ENCODE data around the gene TMPRSS4.

Gene TMPRSS4

DNA sequence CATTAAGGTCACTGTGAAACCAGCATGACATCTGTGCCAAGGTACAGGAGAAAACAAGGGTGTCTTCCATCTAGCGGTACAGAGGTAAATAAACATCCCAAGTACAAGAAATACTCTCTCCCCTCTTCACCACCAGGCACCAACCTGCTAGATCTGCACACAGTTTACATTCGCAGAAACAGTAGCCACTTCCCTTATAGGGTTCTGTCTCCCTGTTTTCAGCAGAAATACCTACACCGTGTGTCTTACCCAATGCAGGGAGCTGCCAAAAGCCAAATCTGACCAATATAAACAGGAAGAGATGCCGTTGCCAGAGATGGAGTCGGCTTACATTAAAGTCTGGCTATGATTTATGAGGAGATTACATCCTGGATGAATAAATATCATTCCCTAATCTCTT lies 74.6 kb downstream of the TMPRSS4 start:
- no peak overlapping the region for H3K4me3 ChIP-seq (ENCODE audit: low read depth, low read length)
- TF ChIP-seq, protein P1, sequence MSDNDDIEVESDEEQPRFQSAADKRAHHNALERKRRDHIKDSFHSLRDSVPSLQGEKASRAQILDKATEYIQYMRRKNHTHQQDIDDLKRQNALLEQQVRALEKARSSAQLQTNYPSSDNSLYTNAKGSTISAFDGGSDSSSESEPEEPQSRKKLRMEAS (IDR thresholded peaks at IDR 0.05; ENCODE audit: low read depth, low read length): no peak
- TF ChIP-seq POLR2A (IDR thresholded peaks at IDR 0.05; ENCODE audit: extremely low read depth, insufficient read length): no peak
- no peak for TF ChIP-seq MYC (IDR thresholded peaks at IDR 0.05; ENCODE audit: low read depth, low read length)
- TF ChIP-seq, protein P2, sequence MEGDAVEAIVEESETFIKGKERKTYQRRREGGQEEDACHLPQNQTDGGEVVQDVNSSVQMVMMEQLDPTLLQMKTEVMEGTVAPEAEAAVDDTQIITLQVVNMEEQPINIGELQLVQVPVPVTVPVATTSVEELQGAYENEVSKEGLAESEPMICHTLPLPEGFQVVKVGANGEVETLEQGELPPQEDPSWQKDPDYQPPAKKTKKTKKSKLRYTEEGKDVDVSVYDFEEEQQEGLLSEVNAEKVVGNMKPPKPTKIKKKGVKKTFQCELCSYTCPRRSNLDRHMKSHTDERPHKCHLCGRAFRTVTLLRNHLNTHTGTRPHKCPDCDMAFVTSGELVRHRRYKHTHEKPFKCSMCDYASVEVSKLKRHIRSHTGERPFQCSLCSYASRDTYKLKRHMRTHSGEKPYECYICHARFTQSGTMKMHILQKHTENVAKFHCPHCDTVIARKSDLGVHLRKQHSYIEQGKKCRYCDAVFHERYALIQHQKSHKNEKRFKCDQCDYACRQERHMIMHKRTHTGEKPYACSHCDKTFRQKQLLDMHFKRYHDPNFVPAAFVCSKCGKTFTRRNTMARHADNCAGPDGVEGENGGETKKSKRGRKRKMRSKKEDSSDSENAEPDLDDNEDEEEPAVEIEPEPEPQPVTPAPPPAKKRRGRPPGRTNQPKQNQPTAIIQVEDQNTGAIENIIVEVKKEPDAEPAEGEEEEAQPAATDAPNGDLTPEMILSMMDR (IDR thresholded peaks at IDR 0.05; ENCODE audit: low read depth, low read length): no peak
- DNase-seq (ENCODE audit: low read depth): no peak

- no peak overlapping the region for H3K4me3 ChIP-seq (ENCODE audit: low read depth, low read length)
- TF ChIP-seq, protein P1 (IDR thresholded peaks at IDR 0.05; ENCODE audit: low read depth, low read length): no peak
- TF ChIP-seq, protein P2 (IDR thresholded peaks at IDR 0.05; ENCODE audit: low read depth, low read length): no peak
- TF ChIP-seq MYC (IDR thresholded peaks at IDR 0.05; ENCODE audit: low read depth, low read length): no peak
- TF ChIP-seq POLR2A (IDR thresholded peaks at IDR 0.05; ENCODE audit: extremely low read depth, insufficient read length): no peak
- DNase-seq (ENCODE audit: low read depth): no peak
Observed at GRCh38 chr11:118152020-118152551, 75.2 kb downstream of the TMPRSS4 start.

DNA sequence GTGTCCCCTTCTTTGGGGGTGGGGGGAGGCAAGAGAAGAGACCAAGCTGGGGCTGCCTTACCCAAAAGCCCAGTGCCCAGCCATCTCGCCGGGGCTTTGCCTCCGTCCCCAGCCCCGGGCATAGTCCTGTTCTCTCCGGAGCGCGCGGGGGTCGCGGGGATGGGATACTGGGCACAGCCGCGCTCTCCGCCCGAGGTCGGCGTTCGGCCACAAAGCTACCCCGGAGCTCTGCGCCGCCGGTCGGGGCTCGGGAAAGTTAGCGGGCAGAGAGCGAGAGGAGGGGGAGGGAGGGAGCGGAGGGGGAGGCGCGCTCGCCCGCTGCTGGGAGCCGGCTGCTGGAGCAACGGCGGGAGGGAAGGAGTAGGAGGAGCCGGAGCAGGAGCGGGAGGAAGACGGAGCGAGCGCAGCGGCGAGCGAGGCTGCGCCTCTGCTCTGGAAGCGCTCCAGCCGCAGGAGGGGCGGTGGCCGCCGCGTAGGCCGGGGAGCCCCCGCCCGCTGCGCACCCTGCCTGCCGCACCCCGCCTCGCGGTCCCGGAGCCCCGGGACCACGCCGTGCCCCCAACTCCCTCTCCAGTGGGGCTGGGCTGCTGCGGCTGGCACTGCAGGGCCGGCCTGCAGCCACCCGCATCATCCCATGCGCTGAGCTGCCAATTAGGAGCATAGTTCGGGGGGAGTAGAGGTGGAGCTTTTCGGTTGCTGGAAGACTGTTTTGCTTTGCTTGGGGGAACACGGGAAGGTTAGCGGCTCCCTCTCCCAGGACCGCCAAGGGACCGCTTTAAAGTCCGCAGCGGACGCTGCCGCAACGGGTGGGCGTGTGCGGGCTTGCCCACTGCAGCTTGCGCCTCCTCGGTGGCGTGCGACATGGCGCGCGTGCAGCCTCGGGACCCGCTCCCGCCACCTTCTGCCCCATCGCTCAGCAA lies 75.9 kb downstream of the TMPRSS4 start, which contains the start of gene SCN4B:
TSS of gene SCN4B (minus strand) at position 272 of the 920 bp plus-strand sequence. CDS start at position 122, 150 bp downstream.
- TF ChIP-seq POLR2A (IDR thresholded peaks at IDR 0.05; ENCODE audit: extremely low read depth, insufficient read length) (no peak), MYC (IDR thresholded peaks at IDR 0.05; ENCODE audit: low read depth, low read length) (no peak)
- TF ChIP-seq, protein P1 (IDR thresholded peaks at IDR 0.05; ENCODE audit: low read depth, low read length): no peak
- TF ChIP-seq, protein P2 (IDR thresholded peaks at IDR 0.05; ENCODE audit: low read depth, low read length): no peak
- no peak within 1 kb of the TSS for H3K4me3 ChIP-seq (ENCODE audit: low read depth, low read length)
- peak; percentile 55 for DNase-seq (ENCODE audit: low read depth)

- DNase-seq (ENCODE audit: low read depth): no peak
- H3K4me3 ChIP-seq (ENCODE audit: low read depth, low read length): no peak overlapping the region
- no peak for TF ChIP-seq POLR2A (IDR thresholded peaks at IDR 0.05; ENCODE audit: extremely low read depth, insufficient read length)
- no peak for TF ChIP-seq MYC (IDR thresholded peaks at IDR 0.05; ENCODE audit: low read depth, low read length)
- TF ChIP-seq, protein P2 (IDR thresholded peaks at IDR 0.05; ENCODE audit: low read depth, low read length): no peak
- TF ChIP-seq, protein P1 (IDR thresholded peaks at IDR 0.05; ENCODE audit: low read depth, low read length): no peak
Observed at GRCh38 chr11:118153516-118153915, 76.6 kb downstream of the TMPRSS4 start.

GRCh38 chr11:118153976-118154375 lies 77.1 kb downstream of the TMPRSS4 start:
- no peak for DNase-seq (ENCODE audit: low read depth)
- no peak for TF ChIP-seq MYC (IDR thresholded peaks at IDR 0.05; ENCODE audit: low read depth, low read length)
- TF ChIP-seq, protein P2 (IDR thresholded peaks at IDR 0.05; ENCODE audit: low read depth, low read length): no peak
- TF ChIP-seq, protein P1 (IDR thresholded peaks at IDR 0.05; ENCODE audit: low read depth, low read length): no peak
- no peak for TF ChIP-seq POLR2A (IDR thresholded peaks at IDR 0.05; ENCODE audit: extremely low read depth, insufficient read length)
- no peak overlapping the region for H3K4me3 ChIP-seq (ENCODE audit: low read depth, low read length)
